Hepatocyte (in vitro differentiated cells): ENCODE data around the gene MCCD1.

Experiments used
- CTCF ChIP-seq: fragments of 200-600 bp; sonication (generic); IDR thresholded peaks from 2 replicates; pipeline ENCODE4 v1.5.1; 2016; ENCODE audit warnings: antibody characterized with exemption, mild to moderate bottlenecking; ENCODE audit not compliant: poor library complexity
- EZH2 ChIP-seq: fragments of 200-600 bp; sonication (generic); IDR thresholded peaks from 2 replicates; pipeline ENCODE4 v1.6.1; 2016; ENCODE audit warnings: antibody characterized with exemption, mild to moderate bottlenecking, borderline replicate concordance
- EZH2phosphoT487 ChIP-seq: fragments of 200-600 bp; sonication (generic); IDR thresholded peaks from one replicate; pipeline ENCODE4 v1.6.1; 2018; ENCODE audit warnings: antibody characterized with exemption, mild to moderate bottlenecking, low read depth, moderate library complexity; ENCODE audit not compliant: unreplicated experiment, severe bottlenecking

- TF ChIP-seq CTCF, result no peak
- no peak for TF ChIP-seq EZH2phosphoT487
- no peak for TF ChIP-seq EZH2
Observed at GRCh38 chr6:31541059-31541657, 12.4 kb downstream of the MCCD1 start.
